A673 (cell line): Measurements from ENCODE around the gene CCHCR1. TPM values are rescaled to one million over a fixed set of nuclear protein-coding genes. Genes with fewer than 3 reads are reported as not detected.

Experiments
- BruUV-seq: library from RNA; stranded (reverse); fragments of 400-500 nt; replicated peaks from 2 replicates; lab custom pipeline; 2021; lab: Mats Ljungman, UMichigan
- CTCF ChIA-PET: fragments of 300-600 bp; sonication (Branson Sonifier 250); formaldehyde crosslinking; loops from one replicate; lab custom pipeline; 2022; ENCODE audit warnings: antibody characterized with exemption; lab: Charles Lee
- POLR2A ChIA-PET: fragments of 300-600 bp; sonication (Branson Sonifier 250); formaldehyde crosslinking; loops from one replicate; lab custom pipeline; 2022; ENCODE audit warnings: antibody characterized with exemption; ENCODE audit not compliant: low non-redundant PET; lab: Charles Lee
- DNase-seq: peaks from one replicate; pipeline ENCODE4 v3.0.0-alpha.2; 2015; ENCODE audit warnings: low spot score
- H3K27ac ChIP-seq: fragments of 200-600 bp; sonication (generic); 2 replicates; pipeline ENCODE4 v1.5.1; 2016; ENCODE audit warnings: mixed run types, low read depth, mild to moderate bottlenecking, mixed read lengths, antibody characterized with exemption, low read length; ENCODE audit not compliant: poor library complexity, severe bottlenecking
- H3K27me3 ChIP-seq: fragments of 200-600 bp; sonication (generic); replicated peaks from 2 replicates; pipeline ENCODE4 v1.6.1; 2017; ENCODE audit warnings: mixed run types, low read depth, mild to moderate bottlenecking, mixed read lengths, antibody characterized with exemption, low read length; ENCODE audit not compliant: insufficient read depth, poor library complexity
- H3K36me3 ChIP-seq: fragments of 200-600 bp; sonication (generic); 2 replicates; pipeline ENCODE4 v1.6.1; 2016; ENCODE audit warnings: mixed run types, mild to moderate bottlenecking, mixed read lengths, antibody characterized with exemption, low read length; ENCODE audit not compliant: insufficient read depth, poor library complexity, severe bottlenecking
- H3K4me1 ChIP-seq: fragments of 200-600 bp; sonication (generic); 2 replicates; pipeline ENCODE4 v1.6.1; 2017; ENCODE audit warnings: mixed run types, mild to moderate bottlenecking, mixed read lengths, antibody characterized with exemption, low read length; ENCODE audit not compliant: insufficient read depth, poor library complexity, severe bottlenecking
- H3K4me3 ChIP-seq: fragments of 200-600 bp; sonication (generic); 2 replicates; pipeline ENCODE4 v1.5.1; 2016; ENCODE audit warnings: low read depth, mixed run types, mild to moderate bottlenecking, mixed read lengths, low read length; ENCODE audit not compliant: poor library complexity, severe bottlenecking
- H3K9me3 ChIP-seq: fragments of 200-600 bp; sonication (generic); 2 replicates; pipeline ENCODE4 v1.6.1; 2016; ENCODE audit warnings: mixed run types, low read depth, mild to moderate bottlenecking, mixed read lengths, antibody characterized with exemption, low read length; ENCODE audit not compliant: poor library complexity, severe bottlenecking
- CTCF ChIP-seq: fragments of 300-800, 200-600 bp; sonication (generic); conservative IDR thresholded peaks from 2 replicates; pipeline ENCODE4 v1.5.1; 2017; ENCODE audit warnings: low read depth, mild to moderate bottlenecking, antibody characterized with exemption, low read length, moderate library complexity, mixed read lengths
- EZH2 ChIP-seq: fragments of 200-600 bp; sonication (generic); IDR thresholded peaks from 2 replicates; pipeline ENCODE4 v1.6.1; 2017; ENCODE audit warnings: borderline replicate concordance, low read depth, mild to moderate bottlenecking, mixed read lengths, antibody characterized with exemption, low read length; ENCODE audit not compliant: poor library complexity, severe bottlenecking
- intact Hi-C: fragments of 100-400 bp; cut with micrococcal nuclease; formaldehyde crosslinking; loops from one replicate; pipeline ENCODE4 v1.10.0; 2022; ENCODE audit not compliant: unreplicated experiment
- total RNA-seq: library from RNA; stranded (reverse); gene quantifications from 2 replicates; pipeline ENCODE4 v1.2.3, GENCODE V29; 2021

CCHCR1 gene
- total RNA-seq, 1 experiment from 2014 or later: 51.7 TPM

- H3K9me3 ChIP-seq: no peaks in the 10 kb centered on the region
- no peaks in the 10 kb centered on the region for H3K36me3 ChIP-seq
- CTCF ChIA-PET: no interaction called here
- intact Hi-C loops: no loop called here
- no peaks in the 10 kb centered on the region for H3K27me3 ChIP-seq
- no peak overlapping the region for H3K4me3 ChIP-seq
- peaks cover 6% of the 10 kb centered on the region for H3K4me1 ChIP-seq
- TF ChIP-seq CTCF (no peak), EZH2 (no peak)
- DNase-seq: no peak
- BruUV-seq: no TSS peak
- POLR2A ChIA-PET: interaction anchor here (0.6 kb wide), 1 partner anchor 18 kb away, joined by 3 read pairs; no protein-coding TSS in a partner anchor
- H3K27ac ChIP-seq: no peak overlapping the region
These were observed 46.6 kb downstream of the CCHCR1 start for GRCh38 chr6:31110825-31111582.

- intact Hi-C loops: no loop called here
- CTCF ChIA-PET: no interaction called here
- Histone ChIP-seq H3K4me3 (no peak overlapping the region), H3K27me3 (no peaks in the 10 kb centered on the region), H3K9me3 (no peaks in the 10 kb centered on the region), H3K4me1 (no peaks in the 10 kb centered on the region), H3K27ac (no peak overlapping the region), H3K36me3 (no peaks in the 10 kb centered on the region)
- no peak for DNase-seq
- POLR2A ChIA-PET: no interaction called here
- BruUV-seq: no TSS peak
- TF ChIP-seq EZH2 (no peak), CTCF (no peak)
These were observed 50.5 kb downstream of the CCHCR1 start for GRCh38 chr6:31107052-31107451.

GRCh38 chr6:31103136-31103535 is 54.5 kb downstream of the CCHCR1 start:
- H3K27me3 ChIP-seq: no peaks in the 10 kb centered on the region
- no peak overlapping the region for H3K4me3 ChIP-seq
- ChIA-PET POLR2A (no interaction called here), CTCF (no interaction called here)
- intact Hi-C loops: no loop called here
- H3K4me1 ChIP-seq: no peaks in the 10 kb centered on the region
- no TSS peak for BruUV-seq
- no peaks in the 10 kb centered on the region for H3K36me3 ChIP-seq
- H3K9me3 ChIP-seq: no peaks in the 10 kb centered on the region
- no peak overlapping the region for H3K27ac ChIP-seq
- TF ChIP-seq CTCF (no peak), EZH2 (no peak)
- DNase-seq: no peak
